ENCODE measurements around the gene SIPA1. TPM values are rescaled to one million over a fixed set of nuclear protein-coding genes. Genes with fewer than 3 reads are reported as not detected.

SIPA1 gene
- total RNA-seq, result 100 to 1,000 TPM; 146 to 150 TPM

- CTCF ChIA-PET, result interaction anchor here (0.7 to 1.7 kb wide), 6 partner anchors 9 to 29 kb away, joined by 3 to 6 read pairs (median 4); no protein-coding TSS in a partner anchor
- intact Hi-C loops (cut with micrococcal nuclease), result loop anchor here (1.0 to 2.0 kb wide), 4 partner anchors 15 to 64 kb away; partner anchors contain the start of gene PCNX3
- H3K27me3 Mint-ChIP-seq (ENCODE audit: low read depth), result no peaks in the 10 kb centered on the region
- H3K36me3 Mint-ChIP-seq (ENCODE audit: low read depth), result peaks cover 26% of the 10 kb centered on the region
- H3K9me3 Mint-ChIP-seq, result no peaks in the 10 kb centered on the region
- H3K4me1 Mint-ChIP-seq (ENCODE audit: low read depth), result peaks cover 44% of the 10 kb centered on the region
- peak within 1 kb of the TSS; percentile 91 for H3K27ac Mint-ChIP-seq
- peak within 1 kb of the TSS; percentile 88 for H3K4me3 Mint-ChIP-seq
- peak; percentile 71 for DNase-seq
Observed at GRCh38 chr11:65637794-65638419, at the start of gene SIPA1. Gene SIPA1 (plus strand): TSS chr11:65638101. CDS start chr11:65640922, 2,821 bp downstream.

GRCh38 chr11:65588199-65589054, 49.5 kb upstream of the SIPA1 start:
- Mint-ChIP-seq H3K27me3 (ENCODE audit: low read depth) (no peaks in the 10 kb centered on the region), H3K4me1 (ENCODE audit: low read depth) (peaks cover 29% of the 10 kb centered on the region), H3K27ac (peak overlapping the region; percentile 90), H3K4me3 (no peak overlapping the region), H3K36me3 (ENCODE audit: low read depth) (peaks cover 2% of the 10 kb centered on the region), H3K9me3 (no peaks in the 10 kb centered on the region)
- CTCF ChIA-PET, result interaction anchor here (0.6 to 5.7 kb wide), 15 partner anchors 10 to 313 kb away, joined by 3 to 46 read pairs (median 5); partner anchors contain the start of genes EHBP1L1 and FAM89B
- intact Hi-C loops (cut with micrococcal nuclease), result loop anchor here (1.0 kb wide), 3 partner anchors 14 to 222 kb away; no protein-coding TSS in a partner anchor
- DNase-seq, result peak; percentile 86

- CTCF ChIA-PET, result interaction anchor here (0.7 to 5.7 kb wide), 8 partner anchors 8 to 49 kb away, joined by 3 to 46 read pairs (median 7); partner anchors contain the start of genes EHBP1L1 and FAM89B
- H3K27ac Mint-ChIP-seq, result no peak overlapping the region
- H3K36me3 Mint-ChIP-seq (ENCODE audit: low read depth), result no peaks in the 10 kb centered on the region
- peaks cover 29% of the 10 kb centered on the region for H3K4me1 Mint-ChIP-seq (ENCODE audit: low read depth)
- H3K27me3 Mint-ChIP-seq (ENCODE audit: low read depth), result no peaks in the 10 kb centered on the region
- DNase-seq, result peak; percentile 37
- H3K4me3 Mint-ChIP-seq, result no peak overlapping the region
- H3K9me3 Mint-ChIP-seq, result no peaks in the 10 kb centered on the region
- intact Hi-C loops (cut with micrococcal nuclease), result loop anchor here (1.0 kb wide), 1 partner anchor 223 kb away; no protein-coding TSS in a partner anchor
Observed at GRCh38 chr11:65589444-65590239, 48.3 kb upstream of the SIPA1 start.

GRCh38 chr11:65590240-65590738, 47.6 kb upstream of the SIPA1 start:
- H3K4me3 Mint-ChIP-seq, result no peak overlapping the region
- intact Hi-C loops (cut with micrococcal nuclease), result no loop called here
- H3K27ac Mint-ChIP-seq, result peak overlapping the region; percentile 51
- no peaks in the 10 kb centered on the region for H3K27me3 Mint-ChIP-seq (ENCODE audit: low read depth)
- H3K4me1 Mint-ChIP-seq (ENCODE audit: low read depth), result peaks cover 34% of the 10 kb centered on the region
- no peaks in the 10 kb centered on the region for H3K36me3 Mint-ChIP-seq (ENCODE audit: low read depth)
- CTCF ChIA-PET, result interaction anchor here (0.7 to 5.7 kb wide), 6 partner anchors 8 to 50 kb away, joined by 3 to 46 read pairs (median 4); partner anchors contain the start of genes EHBP1L1 and FAM89B
- no peak for DNase-seq
- H3K9me3 Mint-ChIP-seq, result no peaks in the 10 kb centered on the region

- H3K27ac Mint-ChIP-seq, result no peak overlapping the region
- intact Hi-C loops (cut with micrococcal nuclease), result no loop called here
- CTCF ChIA-PET, result interaction anchor here (0.7 to 2.4 kb wide), 7 partner anchors 16 to 152 kb away, joined by 3 to 28 read pairs (median 5); partner anchors contain the start of gene EHBP1L1
- no peak overlapping the region for H3K4me3 Mint-ChIP-seq
- H3K27me3 Mint-ChIP-seq (ENCODE audit: low read depth), result no peaks in the 10 kb centered on the region
- DNase-seq, result no peak
- H3K9me3 Mint-ChIP-seq, result no peaks in the 10 kb centered on the region
- no peaks in the 10 kb centered on the region for H3K36me3 Mint-ChIP-seq (ENCODE audit: low read depth)
- peaks cover 31% of the 10 kb centered on the region for H3K4me1 Mint-ChIP-seq (ENCODE audit: low read depth)
Observed at GRCh38 chr11:65591939-65592857, 45.7 kb upstream of the SIPA1 start.

GRCh38 chr11:65592858-65593517, 44.9 kb upstream of the SIPA1 start:
- CTCF ChIA-PET, result interaction anchor here (0.7 to 2.4 kb wide), 13 partner anchors 10 to 153 kb away, joined by 3 to 28 read pairs (median 6); partner anchors contain the start of gene EHBP1L1
- Mint-ChIP-seq H3K4me3 (no peak overlapping the region), H3K4me1 (ENCODE audit: low read depth) (peaks cover 24% of the 10 kb centered on the region), H3K27ac (no peak overlapping the region), H3K27me3 (ENCODE audit: low read depth) (no peaks in the 10 kb centered on the region), H3K36me3 (ENCODE audit: low read depth) (no peaks in the 10 kb centered on the region), H3K9me3 (no peaks in the 10 kb centered on the region)
- no peak for DNase-seq
- intact Hi-C loops (cut with micrococcal nuclease), result loop anchor here (1.0 kb wide), 1 partner anchor 52 kb away; no protein-coding TSS in a partner anchor

GRCh38 chr11:65593518-65594414, 44.1 kb upstream of the SIPA1 start:
- intact Hi-C loops (cut with micrococcal nuclease), result loop anchor here (1.0 kb wide), 1 partner anchor 52 kb away; no protein-coding TSS in a partner anchor
- H3K27me3 Mint-ChIP-seq (ENCODE audit: low read depth), result no peaks in the 10 kb centered on the region
- H3K4me1 Mint-ChIP-seq (ENCODE audit: low read depth), result peaks cover 16% of the 10 kb centered on the region
- no peaks in the 10 kb centered on the region for H3K9me3 Mint-ChIP-seq
- no peak overlapping the region for H3K4me3 Mint-ChIP-seq
- DNase-seq, result peak; percentile 55
- CTCF ChIA-PET, result interaction anchor here (0.6 to 2.4 kb wide), 18 partner anchors 9 to 206 kb away, joined by 3 to 28 read pairs (median 5); partner anchors contain the start of gene EHBP1L1
- H3K36me3 Mint-ChIP-seq (ENCODE audit: low read depth), result no peaks in the 10 kb centered on the region
- H3K27ac Mint-ChIP-seq, result no peak overlapping the region

GRCh38 chr11:65595131-65595530, 42.8 kb upstream of the SIPA1 start:
- H3K27ac Mint-ChIP-seq, result no peak overlapping the region
- no peaks in the 10 kb centered on the region for H3K27me3 Mint-ChIP-seq (ENCODE audit: low read depth)
- H3K9me3 Mint-ChIP-seq, result no peaks in the 10 kb centered on the region
- H3K4me3 Mint-ChIP-seq, result no peak overlapping the region
- DNase-seq, result no peak
- peaks cover 2% of the 10 kb centered on the region for H3K36me3 Mint-ChIP-seq (ENCODE audit: low read depth)
- CTCF ChIA-PET, result interaction anchor here (1.3 to 1.4 kb wide), 2 partner anchors 20 to 54 kb away, joined by 3 to 8 read pairs; no protein-coding TSS in a partner anchor
- peaks cover 10% of the 10 kb centered on the region for H3K4me1 Mint-ChIP-seq (ENCODE audit: low read depth)
- intact Hi-C loops (cut with micrococcal nuclease), result no loop called here

- Mint-ChIP-seq H3K36me3 (ENCODE audit: low read depth) (peaks cover 2% of the 10 kb centered on the region), H3K4me1 (ENCODE audit: low read depth) (peaks cover 10% of the 10 kb centered on the region), H3K4me3 (no peak within 1 kb of the TSS), H3K27me3 (ENCODE audit: low read depth) (no peaks in the 10 kb centered on the region), H3K27ac (no peak within 1 kb of the TSS), H3K9me3 (no peaks in the 10 kb centered on the region)
- intact Hi-C loops (cut with micrococcal nuclease), result no loop called here
- CTCF ChIA-PET, result interaction anchor here (1.3 to 1.4 kb wide), 2 partner anchors 21 to 55 kb away, joined by 3 to 8 read pairs; no protein-coding TSS in a partner anchor
- DNase-seq, result no peak
Observed at GRCh38 chr11:65595543-65596281, 42.2 kb upstream of the SIPA1 start, which contains the start of gene KCNK7. Gene KCNK7 (minus strand): TSS chr11:65595800. CDS start chr11:65595772, 28 bp downstream.
